Gastroesophageal sphincter (tissue), 4 donors: ENCODE data around the gene CDH23. TPM values are rescaled to one million over a fixed set of nuclear protein-coding genes. Genes with fewer than 3 reads are reported as not detected.

Experiments used
- ATAC-seq: fragments of 150-250 bp; one replicate; pipeline ENCODE4 v1.9.1; 2016; ENCODE audit warnings: mild to moderate bottlenecking, moderate library complexity
- H3K27ac ChIP-seq, 4 donors: fragments of 200-600 bp; sonication (generic) in 3 of 4; 1 replicate in 3 of 4; 2 replicates in 1 of 4; pipeline ENCODE4 v1.5.1; 2016 to 2019
- H3K27me3 ChIP-seq: fragments of 200-600 bp; sonication (generic); one replicate; pipeline ENCODE4 v1.5.1; 2019
- H3K36me3 ChIP-seq, 2 donors: fragments of 200-600 bp; sonication (generic); one replicate each; pipeline ENCODE4 v1.5.1; 2019; ENCODE audit warnings: control low read depth in 1 of 2
- H3K4me1 ChIP-seq, 3 donors: fragments of 200-600 bp; sonication (generic); 1 replicate in 2 of 3; 2 replicates in 1 of 3; pipeline ENCODE4 v1.5.1; 2016 to 2019; ENCODE audit warnings: control low read depth in 2 of 3
- H3K4me3 ChIP-seq, 2 donors: fragments of 200-600 bp; sonication (generic); one replicate each; pipeline ENCODE4 v1.5.1; 2019; ENCODE audit warnings: mild to moderate bottlenecking in 1 of 2, moderate library complexity in 1 of 2
- H3K9me3 ChIP-seq, 3 donors: fragments of 200-600 bp; sonication (generic); one replicate each; pipeline ENCODE4 v1.5.1; 2017 to 2019; ENCODE audit warnings: control low read depth in 2 of 3
- CTCF ChIP-seq, 4 experiments: fragments of 200-600 bp in 2 of 4; fragments of 450-650 bp in 2 of 4; sonication (generic) in 1 of 4; IDR thresholded peaks; one replicate each; pipeline ENCODE4 v1.5.1; 2017 to 2019; ENCODE audit warnings: antibody characterized with exemption in 4 of 4, mild to moderate bottlenecking in 2 of 4, moderate library complexity in 2 of 4
- EP300 ChIP-seq: sonication (generic); formaldehyde crosslinking; IDR thresholded peaks from one replicate; pipeline ENCODE4 v1.6.1; 2017; ENCODE audit warnings: antibody characterized with exemption, mild to moderate bottlenecking
- POLR2A ChIP-seq, 2 donors: fragments of 450-650 bp; IDR thresholded peaks; one replicate each; pipeline ENCODE4 v1.6.1; 2017; ENCODE audit warnings: antibody characterized with exemption in 2 of 2, mild to moderate bottlenecking in 2 of 2, moderate library complexity in 1 of 2
- POLR2AphosphoS5 ChIP-seq: sonication (generic); formaldehyde crosslinking; IDR thresholded peaks from one replicate; pipeline ENCODE4 v1.6.1; 2017; ENCODE audit warnings: antibody characterized with exemption
- WGBS, 2 donors: methylation state at CpG; one replicate each; pipeline ENCODE4 v1.1.5; 2018; ENCODE audit warnings: low coverage in 1 of 2; 5-methylcytosine and 5-hydroxymethylcytosine counted together
- total RNA-seq, 4 donors: library from RNA; depleted of rRNA; stranded (reverse); fragments of >200 nt; gene quantifications; one replicate each; pipeline ENCODE4 v1.1.0, GENCODE V29; 2016

The CDH23 gene
- total RNA-seq, 4 donors from 2014 or later: 5.1 to 33.5 (median 16.2) TPM

DNA sequence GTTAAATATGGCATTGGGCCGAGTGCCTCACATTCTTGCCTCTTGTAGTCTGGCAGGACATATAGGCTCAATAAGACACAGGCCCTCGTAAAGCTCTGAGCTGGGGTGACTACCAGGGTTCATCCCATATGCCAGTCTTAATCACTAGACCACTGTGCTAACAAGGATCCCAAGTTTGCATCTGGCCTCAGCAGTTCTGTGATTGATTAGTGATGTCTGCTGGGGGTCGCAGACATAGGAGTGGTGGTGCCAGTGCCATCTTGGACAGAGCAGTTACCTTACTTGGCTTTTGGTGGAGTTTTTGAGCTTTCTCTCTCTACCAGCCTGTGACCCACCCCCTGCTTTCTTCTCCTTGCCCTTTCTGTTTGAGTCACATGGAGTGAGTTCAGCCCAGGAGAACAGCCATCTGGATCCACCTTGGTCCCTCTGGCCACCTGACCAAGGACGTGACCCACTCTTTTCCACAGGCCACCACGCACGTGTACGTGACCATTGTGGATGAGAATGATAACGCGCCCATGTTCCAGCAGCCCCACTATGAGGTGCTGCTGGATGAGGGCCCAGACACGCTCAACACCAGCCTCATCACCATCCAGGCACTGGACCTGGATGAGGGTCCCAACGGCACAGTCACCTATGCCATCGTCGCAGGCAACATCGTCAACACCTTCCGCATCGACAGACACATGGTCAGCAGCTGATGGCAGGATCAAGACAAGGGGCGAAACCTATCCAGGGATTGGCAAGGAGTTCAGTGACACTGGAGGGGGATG lies 380.7 kb downstream of the CDH23 start:
- H3K4me3 ChIP-seq: no peak overlapping the region
- H3K9me3 ChIP-seq: no peaks in the 10 kb centered on the region
- no peaks in the 10 kb centered on the region for H3K36me3 ChIP-seq
- H3K27ac ChIP-seq: no peak overlapping the region
- peaks cover 0 to 36% (median 6%) of the 10 kb centered on the region in 3 donors for H3K4me1 ChIP-seq
- WGBS, 2 donors: 88 to 96% methylated on average over 3 to 8 of the region's 17 CpGs
- TF ChIP-seq POLR2A (IDR thresholded peaks at IDR 0.05) (no peak), CTCF (IDR thresholded peaks at IDR 0.05) (no peak), EP300 (no peak), POLR2AphosphoS5 (no peak)
- no peak for ATAC-seq
- no peaks in the 10 kb centered on the region for H3K27me3 ChIP-seq

GRCh38 chr10:71778071-71778825 lies 381.5 kb downstream of the CDH23 start:
- no peak overlapping the region for H3K4me3 ChIP-seq
- ATAC-seq: no peak
- no peak overlapping the region for H3K27ac ChIP-seq
- peaks cover 0 to 36% (median 6%) of the 10 kb centered on the region in 3 donors for H3K4me1 ChIP-seq
- H3K27me3 ChIP-seq: no peaks in the 10 kb centered on the region
- 61 to 71% methylated on average over 3 to 4 of the region's 11 CpGs for WGBS, 2 donors
- TF ChIP-seq CTCF (IDR thresholded peaks at IDR 0.05) (no peak), POLR2A (IDR thresholded peaks at IDR 0.05) (no peak), POLR2AphosphoS5 (no peak), EP300 (no peak)
- no peaks in the 10 kb centered on the region for H3K36me3 ChIP-seq
- no peaks in the 10 kb centered on the region for H3K9me3 ChIP-seq

DNA sequence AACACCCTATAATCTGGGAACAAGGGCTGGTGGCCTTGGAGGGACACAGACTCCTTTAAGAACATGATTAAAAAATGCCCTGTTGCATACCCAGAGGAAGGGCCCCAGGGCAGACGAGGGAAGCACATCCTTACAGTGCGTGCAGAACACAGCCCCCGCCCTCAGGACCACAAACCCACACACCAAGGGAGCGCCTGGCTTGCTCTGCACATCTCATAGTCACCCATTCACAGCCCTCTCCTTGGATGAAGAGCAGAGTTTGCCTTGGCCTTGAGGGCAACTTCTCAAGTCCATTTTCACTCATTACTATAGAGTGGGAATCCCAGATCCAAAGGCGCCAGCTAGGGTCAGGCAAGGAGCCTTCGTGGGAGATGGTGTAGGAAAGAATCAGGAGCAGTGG lies 382.9 kb downstream of the CDH23 start:
- no peak for TF ChIP-seq POLR2A (IDR thresholded peaks at IDR 0.05)
- no peak for TF ChIP-seq EP300
- no peak for TF ChIP-seq POLR2AphosphoS5
- Histone ChIP-seq H3K27ac (no peak overlapping the region), H3K4me3 (no peak overlapping the region), H3K9me3 (no peaks in the 10 kb centered on the region), H3K4me1 (peaks cover 0 to 26% (median 0%) of the 10 kb centered on the region in 3 donors), H3K27me3 (no peaks in the 10 kb centered on the region), H3K36me3 (no peaks in the 10 kb centered on the region)
- no peak for ATAC-seq
- WGBS, 2 donors: 83% methylated on average over 4 of the region's 6 CpGs; no CpG with 5 or more reads in 1 of the 2 donors

DNA sequence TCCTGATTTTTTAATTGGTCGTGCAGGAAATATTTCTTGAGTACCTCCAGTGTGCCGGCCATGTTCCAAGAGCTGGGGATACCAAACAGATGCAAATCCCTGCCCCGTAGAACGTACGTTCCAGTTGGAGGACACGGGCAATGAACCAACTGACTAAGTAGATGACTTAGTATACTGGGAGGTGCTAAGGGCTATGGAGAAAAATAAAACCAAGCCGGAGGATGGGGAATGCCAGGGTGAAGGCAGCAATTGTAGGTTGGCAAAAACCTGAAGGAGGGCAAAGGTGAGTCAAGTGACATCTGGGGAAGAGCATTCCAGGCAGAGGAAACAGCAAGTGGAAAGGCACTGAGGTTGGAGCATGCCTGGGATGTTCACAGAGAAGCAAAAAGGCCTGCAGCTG lies 383.4 kb downstream of the CDH23 start:
- no peak for TF ChIP-seq CTCF (IDR thresholded peaks at IDR 0.05)
- no peak for TF ChIP-seq POLR2A (IDR thresholded peaks at IDR 0.05)
- no peak for TF ChIP-seq EP300
- TF ChIP-seq POLR2AphosphoS5: no peak
- H3K27me3 ChIP-seq: no peaks in the 10 kb centered on the region
- H3K9me3 ChIP-seq: no peaks in the 10 kb centered on the region
- ATAC-seq: no peak
- H3K36me3 ChIP-seq: no peaks in the 10 kb centered on the region
- H3K4me1 ChIP-seq: peaks cover 0 to 22% (median 0%) of the 10 kb centered on the region in 3 donors
- no peak overlapping the region for H3K27ac ChIP-seq
- H3K4me3 ChIP-seq: no peak overlapping the region
- 88% methylated on average over 7 of the region's 7 CpGs; no CpG with 5 or more reads in 1 of the 2 donors for WGBS, 2 donors

DNA sequence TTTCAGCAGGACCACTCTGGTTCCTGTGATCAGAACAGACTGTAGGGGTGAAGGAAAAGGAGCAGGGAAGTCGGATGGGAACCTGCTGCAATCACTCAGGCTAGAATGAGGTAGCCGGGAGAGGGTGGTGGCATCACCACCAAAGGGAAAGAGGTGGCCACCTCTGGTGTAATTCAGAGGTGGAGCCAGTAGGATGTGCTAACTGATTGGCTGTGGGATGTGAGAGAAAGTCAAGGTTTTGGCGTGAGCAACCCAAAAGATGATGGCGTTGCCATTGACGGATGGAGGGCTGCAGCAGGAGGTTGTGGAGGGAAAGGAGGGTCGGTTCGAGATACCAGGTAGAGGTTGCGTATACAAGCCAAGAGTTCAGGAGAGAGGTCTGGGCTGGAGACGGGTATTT lies 384.0 kb downstream of the CDH23 start:
- H3K4me1 ChIP-seq: peaks cover 0 to 16% (median 0%) of the 10 kb centered on the region in 3 donors
- WGBS, 2 donors: 80 to 94% methylated on average over 7 to 9 of the region's 9 CpGs
- no peak for TF ChIP-seq POLR2AphosphoS5
- TF ChIP-seq POLR2A (IDR thresholded peaks at IDR 0.05): no peak
- no peak for TF ChIP-seq EP300
- no peak for TF ChIP-seq CTCF (IDR thresholded peaks at IDR 0.05)
- no peak for ATAC-seq
- no peaks in the 10 kb centered on the region for H3K9me3 ChIP-seq
- no peak overlapping the region for H3K4me3 ChIP-seq
- no peak overlapping the region for H3K27ac ChIP-seq
- H3K36me3 ChIP-seq: no peaks in the 10 kb centered on the region
- H3K27me3 ChIP-seq: no peaks in the 10 kb centered on the region
